Prostate gland (tissue), 2 donors: ENCODE results near the gene ACTG2. TPM values are rescaled to one million over a fixed set of nuclear protein-coding genes. Genes with fewer than 3 reads are reported as not detected.

Experiments used
- DNase-seq: peaks from one replicate; pipeline ENCODE4 v3.0.0-alpha.2; 2019; ENCODE audit warnings: low spot score
- H3K27ac ChIP-seq, 2 donors: fragments of 200-600 bp; sonication (generic); 2 replicates each; pipeline ENCODE4 v1.5.1; 2017 to 2019
- H3K27me3 ChIP-seq: fragments of 200-600 bp; sonication (generic); replicated peaks from 2 replicates; pipeline ENCODE4 v1.5.1; 2019; ENCODE audit not compliant: insufficient read depth
- H3K36me3 ChIP-seq, 2 donors: fragments of 200-600 bp; sonication (generic); 1 replicate in 1 of 2; 2 replicates in 1 of 2; pipeline versions ENCODE4 v1.5.1 to v1.8.1; 2017 to 2019
- H3K4me1 ChIP-seq: fragments of 200-600 bp; sonication (generic); replicated peaks from 2 replicates; pipeline ENCODE4 v1.5.1; 2019
- H3K4me3 ChIP-seq, 2 donors: fragments of 200-600 bp; sonication (generic); 2 replicates each; pipeline ENCODE4 v1.5.1; 2017 to 2019
- H3K9me3 ChIP-seq: fragments of 200-600 bp; sonication (generic); 2 replicates; pipeline ENCODE4 v1.5.1; 2017
- POLR2A ChIP-seq: fragments of 450-650 bp; IDR thresholded peaks from one replicate; pipeline ENCODE4 v1.6.1; 2016; ENCODE audit warnings: antibody characterized with exemption, mild to moderate bottlenecking
- POLR2AphosphoS5 ChIP-seq: sonication (generic); formaldehyde crosslinking; IDR thresholded peaks from one replicate; pipeline ENCODE4 v1.6.1; 2017; ENCODE audit warnings: antibody characterized with exemption
- WGBS: methylation state at CpG from one replicate; pipeline ENCODE4 v1.1.5; 2018; 5-methylcytosine and 5-hydroxymethylcytosine counted together
- intact Hi-C: fragments of 100-400 bp; cut with DNase I; formaldehyde crosslinking; loops from one replicate; pipeline ENCODE4 v1.14.2; 2022
- total RNA-seq, 2 donors: library from RNA; depleted of rRNA; stranded (reverse); fragments of >200 nt; gene quantifications; one replicate each; pipeline ENCODE4 v1.1.0, GENCODE V29; 2016
- TF ChIP-seq, protein P1 (sequence below), 4 experiments: fragments of 200-600 bp in 2 of 4; fragments of 450-650 bp in 2 of 4; sonication (generic) in 2 of 4; IDR thresholded peaks; 1 replicate in 3 of 4; 2 replicates in 1 of 4; pipeline ENCODE4 v1.5.1; 2016 to 2019; ENCODE audit warnings: antibody characterized with exemption in 4 of 4, mild to moderate bottlenecking in 2 of 4, moderate library complexity in 2 of 4

ACTG2 gene
- total RNA-seq, 2 donors from 2014 or later: 1,031 to 1,176 TPM

DNA sequence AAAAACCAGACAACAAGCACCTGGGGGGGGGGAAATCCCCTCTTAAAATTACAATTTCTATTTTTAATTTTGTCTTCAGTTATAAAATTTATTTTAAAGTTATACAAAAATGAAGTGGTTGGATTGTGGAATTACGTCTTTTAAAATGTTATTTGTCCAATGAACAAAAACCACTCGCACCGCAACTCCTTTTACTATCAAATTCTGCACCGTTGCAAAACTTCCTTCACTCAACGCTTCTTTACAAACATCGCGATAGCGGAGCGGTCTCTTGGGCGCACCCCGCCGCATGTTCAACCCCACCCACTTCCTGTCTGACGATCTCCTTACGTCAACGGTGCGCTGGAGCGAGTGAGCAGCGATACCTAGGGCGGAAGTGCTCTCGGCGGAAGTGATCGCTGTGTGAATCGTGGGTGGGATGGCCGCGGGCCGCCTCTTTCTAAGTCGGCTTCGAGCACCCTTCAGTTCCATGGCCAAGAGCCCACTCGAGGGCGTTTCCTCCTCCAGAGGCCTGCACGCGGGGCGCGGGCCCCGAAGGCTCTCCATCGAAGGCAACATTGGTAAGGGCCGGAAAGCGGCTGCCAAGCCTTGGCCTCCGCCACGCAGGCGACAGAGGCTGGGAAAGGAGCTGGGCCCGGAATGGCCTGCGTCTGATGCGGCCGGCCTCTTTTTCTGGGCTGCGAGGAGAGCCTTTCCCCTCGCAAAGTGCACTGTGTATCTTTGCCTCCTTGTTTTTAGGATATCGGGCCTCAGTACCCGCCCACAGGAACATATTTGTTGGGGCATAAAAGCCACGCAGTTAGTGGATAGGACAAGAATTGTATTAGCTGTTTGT lies 33.9 kb downstream of the ACTG2 start, which contains the start of gene DGUOK:
DGUOK (plus strand) TSS at position 388 of the 835 bp plus-strand sequence; CDS start at position 419, 31 bp downstream.
- H3K4me1 ChIP-seq: peaks cover 14% of the 10 kb centered on the region
- under 1% methylated on average over 50 of the region's 50 CpGs for WGBS

DNA sequence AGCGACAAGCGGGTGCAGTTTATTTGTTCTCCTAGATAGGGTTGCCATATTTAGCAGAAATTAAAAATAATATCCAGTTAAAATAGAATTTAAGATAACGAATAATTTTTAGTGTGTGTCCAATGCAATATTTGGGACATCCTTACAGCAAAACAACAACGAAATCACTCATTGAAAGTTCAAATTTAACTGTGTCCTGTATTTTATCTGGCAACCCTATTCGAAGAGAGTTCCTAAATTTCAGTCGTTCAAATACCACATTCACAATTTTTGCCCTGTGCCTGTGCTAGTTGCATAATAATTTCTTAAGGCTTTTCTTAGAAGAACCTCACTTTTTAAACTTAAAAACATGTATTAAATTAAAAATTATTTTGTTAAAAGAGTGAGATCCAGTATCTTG lies 34.5 kb downstream of the ACTG2 start:
- Histone ChIP-seq H3K4me3 (peak overlapping the region; percentile 61 to 74), H3K27ac (peak overlapping the region; percentile 89), H3K9me3 (no peaks in the 10 kb centered on the region), H3K36me3 (no peaks in the 10 kb centered on the region), H3K27me3 (no peaks in the 10 kb centered on the region), H3K4me1 (peaks cover 14% of the 10 kb centered on the region)
- no peak for DNase-seq
- TF ChIP-seq, protein P1, sequence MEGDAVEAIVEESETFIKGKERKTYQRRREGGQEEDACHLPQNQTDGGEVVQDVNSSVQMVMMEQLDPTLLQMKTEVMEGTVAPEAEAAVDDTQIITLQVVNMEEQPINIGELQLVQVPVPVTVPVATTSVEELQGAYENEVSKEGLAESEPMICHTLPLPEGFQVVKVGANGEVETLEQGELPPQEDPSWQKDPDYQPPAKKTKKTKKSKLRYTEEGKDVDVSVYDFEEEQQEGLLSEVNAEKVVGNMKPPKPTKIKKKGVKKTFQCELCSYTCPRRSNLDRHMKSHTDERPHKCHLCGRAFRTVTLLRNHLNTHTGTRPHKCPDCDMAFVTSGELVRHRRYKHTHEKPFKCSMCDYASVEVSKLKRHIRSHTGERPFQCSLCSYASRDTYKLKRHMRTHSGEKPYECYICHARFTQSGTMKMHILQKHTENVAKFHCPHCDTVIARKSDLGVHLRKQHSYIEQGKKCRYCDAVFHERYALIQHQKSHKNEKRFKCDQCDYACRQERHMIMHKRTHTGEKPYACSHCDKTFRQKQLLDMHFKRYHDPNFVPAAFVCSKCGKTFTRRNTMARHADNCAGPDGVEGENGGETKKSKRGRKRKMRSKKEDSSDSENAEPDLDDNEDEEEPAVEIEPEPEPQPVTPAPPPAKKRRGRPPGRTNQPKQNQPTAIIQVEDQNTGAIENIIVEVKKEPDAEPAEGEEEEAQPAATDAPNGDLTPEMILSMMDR (IDR thresholded peaks at IDR 0.05): no peak
- TF ChIP-seq POLR2AphosphoS5 (no peak), POLR2A (no peak)
- 13% methylated on average over 6 of the region's 6 CpGs for WGBS
- intact Hi-C loops: loop anchor here (5.0 kb wide), 1 partner anchor 60 kb away; no protein-coding TSS in a partner anchor

More for the DNA sequence above, 33.9 kb downstream of the ACTG2 start, which contains the start of gene DGUOK:
- Histone ChIP-seq H3K27ac (peak within 1 kb of the TSS; percentile 89), H3K27me3 (no peaks in the 10 kb centered on the region), H3K4me3 (peak within 1 kb of the TSS; percentile 61 to 74), H3K9me3 (no peaks in the 10 kb centered on the region), H3K36me3 (no peaks in the 10 kb centered on the region)
- TF ChIP-seq, protein P1 (IDR thresholded peaks at IDR 0.05): peak in 1 of 4 experiments; percentile 5
- TF ChIP-seq POLR2AphosphoS5: peak; percentile 100
- peak; percentile 95 for TF ChIP-seq POLR2A
- intact Hi-C loops: loop anchor here (5.0 kb wide), 1 partner anchor 61 kb away; no protein-coding TSS in a partner anchor
- DNase-seq: peak; percentile 98

DNA sequence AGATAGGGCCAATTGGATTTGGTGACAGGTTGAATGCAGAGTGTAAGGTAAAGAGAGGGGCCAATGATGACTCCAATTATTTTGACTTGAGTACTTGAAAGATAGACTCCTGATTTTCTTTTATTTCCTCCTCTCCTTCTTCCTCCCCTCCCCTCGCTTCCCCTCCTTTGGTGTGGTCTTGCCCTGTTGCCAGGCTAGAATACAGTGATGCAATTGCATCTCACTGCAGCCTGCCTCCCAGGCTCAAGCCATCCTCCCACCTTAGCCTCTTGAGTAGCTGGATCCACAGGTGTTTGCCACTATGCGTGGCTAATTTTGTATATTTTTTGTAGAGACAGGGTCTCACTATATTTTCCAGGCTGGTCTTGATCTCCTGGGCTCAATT lies 36.1 kb downstream of the ACTG2 start:
- 89% methylated on average over 2 of the region's 2 CpGs for WGBS
- Histone ChIP-seq H3K4me1 (peaks cover 14% of the 10 kb centered on the region), H3K4me3 (no peak overlapping the region), H3K9me3 (no peaks in the 10 kb centered on the region), H3K36me3 (no peaks in the 10 kb centered on the region), H3K27me3 (no peaks in the 10 kb centered on the region), H3K27ac (no peak overlapping the region)
- intact Hi-C loops: loop anchor here (5.0 kb wide), 1 partner anchor 58 kb away; no protein-coding TSS in a partner anchor
- DNase-seq: no peak
- TF ChIP-seq POLR2AphosphoS5: no peak
- no peak for TF ChIP-seq POLR2A
- TF ChIP-seq, protein P1 (IDR thresholded peaks at IDR 0.05): no peak

DNA sequence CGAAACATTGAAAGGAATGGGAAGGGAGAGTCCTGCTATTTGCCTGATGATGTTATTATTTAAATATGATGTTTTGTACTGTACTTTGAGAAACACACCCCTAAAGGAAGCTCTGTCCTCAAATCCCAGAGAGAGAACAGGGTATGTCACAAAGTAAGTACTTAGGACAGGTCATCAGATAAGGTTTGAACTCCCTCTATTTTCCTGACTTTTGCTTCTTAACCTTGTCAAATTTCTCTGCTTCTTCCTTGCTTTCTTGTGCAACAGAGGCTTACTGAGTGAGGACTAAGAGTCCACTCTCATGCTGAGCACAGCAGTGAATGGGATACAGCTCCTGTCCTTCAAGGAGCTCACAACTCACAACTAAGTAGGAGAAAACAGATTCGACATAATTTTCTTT lies 37.6 kb downstream of the ACTG2 start:
- Histone ChIP-seq H3K36me3 (no peaks in the 10 kb centered on the region), H3K4me1 (peaks cover 14% of the 10 kb centered on the region), H3K27ac (no peak overlapping the region), H3K9me3 (no peaks in the 10 kb centered on the region), H3K4me3 (no peak overlapping the region), H3K27me3 (no peaks in the 10 kb centered on the region)
- no peak for DNase-seq
- intact Hi-C loops: no loop called here
- 85% methylated on average over 2 of the region's 2 CpGs for WGBS
- TF ChIP-seq POLR2AphosphoS5: no peak
- TF ChIP-seq POLR2A: no peak
- TF ChIP-seq, protein P1 (IDR thresholded peaks at IDR 0.05): no peak
